Limb (tissue), 2 donors: Measurements from ENCODE around the gene FAM120AOS.
"Not testable (repeated sequence)": the region's sequence is repeated elsewhere in the genome, so short reads cannot be mapped to it uniquely, and the experiment has no call there.

ENCODE experiments used
- DNase-seq, 2 donors: peaks; one replicate each; pipeline ENCODE4 v3.0.0-alpha.2; 2016; ENCODE audit errors: extremely low spot score in 2 of 2

FAM120AOS gene

DNA sequence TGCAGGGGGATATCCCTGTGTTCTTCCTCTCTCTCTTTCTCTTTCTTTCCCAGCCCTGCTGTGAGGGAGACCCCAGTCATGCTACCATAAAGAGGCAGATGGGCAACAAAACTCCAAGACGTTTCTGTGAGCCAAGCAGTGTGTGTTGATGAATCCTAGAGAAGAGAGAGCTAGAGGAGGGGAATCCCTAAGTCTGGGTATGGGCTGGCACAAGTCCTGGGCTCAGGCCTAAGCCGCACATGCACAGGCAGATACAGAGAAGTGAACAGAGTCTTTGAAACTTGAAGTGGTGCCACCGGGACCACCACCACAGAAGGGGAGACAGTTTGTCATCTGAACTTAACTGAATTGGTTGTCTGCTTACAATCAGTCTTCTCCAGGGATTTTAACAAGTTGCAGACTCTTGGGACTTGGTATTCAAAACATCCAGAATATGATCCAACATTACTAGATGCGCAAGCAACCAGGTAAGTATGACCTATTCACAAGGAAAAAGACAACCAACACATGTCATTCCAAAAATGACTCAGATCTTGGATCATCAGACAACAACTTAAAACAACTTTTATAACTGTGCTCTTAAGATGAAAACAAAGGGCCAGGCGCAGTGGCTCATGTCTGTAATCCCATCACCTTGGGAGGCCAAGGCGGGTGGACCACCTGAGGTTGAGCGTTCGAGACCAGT is 12.3 kb downstream of the FAM120AOS start:
- no peak for DNase-seq

GRCh38 chr9:93439301-93439700 is 14.1 kb downstream of the FAM120AOS start:
- not testable (repeated sequence) for DNase-seq

DNA sequence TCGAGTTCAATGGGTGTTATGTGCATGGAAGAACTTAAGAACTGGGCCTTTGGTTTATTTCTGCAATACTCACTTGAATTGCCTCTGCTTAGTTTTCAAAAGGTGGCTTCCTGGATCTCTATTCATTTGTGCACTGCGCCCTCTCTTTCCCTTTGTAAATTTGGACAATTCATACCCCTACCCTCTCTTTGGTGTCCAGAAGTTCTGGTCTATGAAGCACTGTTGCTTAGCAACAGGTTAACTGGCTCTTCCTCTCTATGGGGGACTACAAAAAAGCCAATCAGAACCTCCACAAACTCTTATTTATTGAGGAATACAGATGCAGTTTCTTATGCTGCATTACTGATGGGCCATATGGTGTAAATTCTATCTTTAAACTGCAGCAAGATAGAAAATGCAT is 15.4 kb downstream of the FAM120AOS start:
- no peak for DNase-seq

- DNase-seq, result no peak
These were observed 16.6 kb downstream of the FAM120AOS start for GRCh38 chr9:93436655-93437407.

- DNase-seq, result no peak
These were observed 17.2 kb downstream of the FAM120AOS start for GRCh38 chr9:93436218-93436617.

DNA sequence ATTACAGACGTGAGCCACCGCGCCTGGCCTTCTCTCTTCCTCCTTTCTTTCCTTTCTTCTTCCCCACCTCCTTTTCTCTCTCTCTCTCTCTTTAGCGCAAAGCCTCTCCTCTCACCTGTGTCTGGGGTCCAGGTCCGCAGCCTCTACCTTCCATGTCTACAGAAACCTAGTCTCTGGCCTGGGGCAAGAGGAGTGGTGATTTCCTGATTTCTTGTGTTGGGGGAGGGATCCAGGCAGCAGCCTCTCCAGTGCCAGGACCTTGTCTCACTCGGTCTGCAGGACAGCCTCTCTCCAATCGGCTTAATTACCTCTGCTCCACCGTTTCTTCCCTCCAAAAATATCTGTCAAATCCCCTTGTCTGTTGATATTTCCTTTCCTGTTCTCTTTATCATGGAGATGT is 18.0 kb downstream of the FAM120AOS start:
- DNase-seq, result no peak

- DNase-seq, result no peak
These were observed 19.3 kb downstream of the FAM120AOS start for GRCh38 chr9:93434056-93434455.

GRCh38 chr9:93432964-93433363 is 20.4 kb downstream of the FAM120AOS start:
- no peak for DNase-seq

DNA sequence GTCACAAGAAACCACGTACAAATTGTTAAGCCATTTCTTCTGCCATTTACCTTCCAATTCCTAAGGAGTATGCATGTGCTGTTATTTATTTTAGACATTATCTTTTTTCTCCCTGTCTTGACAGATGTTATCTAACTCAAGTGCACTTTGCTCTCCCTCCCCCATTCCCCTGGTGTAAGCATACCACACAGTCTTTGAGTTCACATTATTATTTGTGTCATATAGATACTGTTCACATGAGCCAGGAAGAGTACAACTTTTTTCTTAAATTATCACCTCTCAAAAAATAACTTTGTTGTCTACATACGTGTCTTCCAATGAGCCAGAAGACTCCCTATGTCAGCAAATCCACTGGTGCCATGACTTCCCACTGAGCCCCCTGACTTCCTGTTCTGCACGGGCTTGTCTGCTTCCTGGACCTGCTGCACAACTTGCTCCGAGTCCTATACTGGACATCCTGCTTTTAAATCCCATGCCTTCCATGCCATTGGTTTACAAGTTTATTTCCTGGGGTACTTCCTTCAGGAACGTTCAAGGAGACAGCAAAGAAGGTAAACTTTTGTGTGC is 21.8 kb downstream of the FAM120AOS start:
- no peak for DNase-seq

DNA sequence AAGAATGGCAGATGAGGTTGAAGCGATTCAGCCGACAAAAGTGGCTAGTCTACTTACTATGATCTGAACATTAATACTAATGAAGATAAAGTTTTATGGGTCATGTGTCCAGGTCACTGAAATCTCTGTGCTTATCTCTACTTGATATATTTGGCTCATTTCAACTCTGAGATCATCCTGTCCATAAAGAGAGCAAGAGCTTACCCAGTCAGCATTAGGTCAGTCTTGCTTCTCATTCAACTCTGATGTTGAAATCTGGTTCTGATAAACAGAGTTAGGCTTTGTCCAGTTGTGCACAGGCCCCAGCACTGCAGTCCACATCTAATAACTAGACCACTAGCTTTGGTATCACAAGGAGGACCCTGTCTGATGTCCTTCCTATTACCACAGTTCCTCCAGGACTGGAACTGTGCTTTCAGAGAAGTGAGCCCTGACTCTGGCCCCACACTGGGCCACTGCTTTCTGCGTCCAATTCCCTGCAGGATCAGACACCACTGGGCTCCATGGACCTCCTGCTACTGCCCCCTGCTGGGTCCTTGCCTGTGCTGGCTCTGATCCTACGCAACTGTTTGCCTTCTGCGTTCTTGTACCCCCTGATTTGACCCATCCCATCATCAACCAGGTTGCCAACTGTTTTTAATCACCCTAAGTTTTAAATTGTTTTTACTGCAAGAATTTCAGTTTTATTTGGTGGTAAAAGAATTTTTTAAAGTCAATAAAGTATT is 25.6 kb downstream of the FAM120AOS start:
- DNase-seq, result no peak

DNA sequence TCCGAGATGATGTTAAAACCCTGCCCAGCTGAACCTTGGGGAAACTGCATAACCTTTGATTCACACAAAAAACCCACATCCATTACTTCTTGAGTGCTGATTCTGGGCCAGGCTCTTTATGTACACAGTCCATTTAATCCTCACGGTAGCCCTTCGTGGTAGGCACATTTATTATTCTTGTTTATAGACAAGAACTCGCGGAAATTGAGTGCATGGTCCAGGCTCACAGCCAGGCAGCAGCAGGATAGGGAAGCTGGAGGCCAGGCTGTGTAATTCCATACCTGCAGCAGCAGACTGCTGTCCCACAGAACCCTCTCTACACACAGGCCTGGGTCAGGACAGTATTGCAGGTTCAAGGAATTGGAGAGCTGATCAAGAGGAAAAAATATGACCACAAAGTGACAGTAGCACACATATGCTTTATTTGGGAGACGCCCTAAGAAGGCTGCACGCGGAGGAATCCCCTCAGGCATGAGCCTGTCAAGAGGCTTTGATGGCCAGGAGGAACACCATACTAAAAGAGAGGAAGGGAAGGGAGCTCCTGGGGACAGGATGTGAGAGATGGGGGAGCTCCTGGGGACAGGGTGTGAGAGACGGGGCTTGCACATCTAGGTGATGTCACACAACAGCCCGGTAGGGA is 30.3 kb downstream of the FAM120AOS start:
- no peak for DNase-seq

- DNase-seq, result no peak
These were observed 34.4 kb downstream of the FAM120AOS start for GRCh38 chr9:93419023-93419422.

DNA sequence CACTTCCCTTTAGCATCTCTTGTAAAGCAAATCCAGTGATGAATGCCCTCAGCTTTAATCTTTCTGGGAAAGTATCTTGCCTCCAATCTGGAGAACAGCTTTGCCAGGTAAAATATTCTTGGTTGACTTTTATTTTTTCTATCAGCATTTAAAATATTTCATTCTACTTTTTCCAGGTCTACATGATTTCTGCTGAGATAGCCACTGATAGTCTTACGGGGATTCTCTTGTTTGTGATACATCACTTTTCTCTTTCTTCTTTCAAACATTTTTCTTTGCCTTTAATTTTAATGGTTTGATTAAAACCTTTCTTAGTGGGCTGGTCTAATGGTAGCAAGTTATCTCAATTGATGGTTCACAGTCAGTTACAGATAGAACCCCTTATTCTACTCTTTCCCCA is 35.8 kb downstream of the FAM120AOS start:
- no peak for DNase-seq

DNA sequence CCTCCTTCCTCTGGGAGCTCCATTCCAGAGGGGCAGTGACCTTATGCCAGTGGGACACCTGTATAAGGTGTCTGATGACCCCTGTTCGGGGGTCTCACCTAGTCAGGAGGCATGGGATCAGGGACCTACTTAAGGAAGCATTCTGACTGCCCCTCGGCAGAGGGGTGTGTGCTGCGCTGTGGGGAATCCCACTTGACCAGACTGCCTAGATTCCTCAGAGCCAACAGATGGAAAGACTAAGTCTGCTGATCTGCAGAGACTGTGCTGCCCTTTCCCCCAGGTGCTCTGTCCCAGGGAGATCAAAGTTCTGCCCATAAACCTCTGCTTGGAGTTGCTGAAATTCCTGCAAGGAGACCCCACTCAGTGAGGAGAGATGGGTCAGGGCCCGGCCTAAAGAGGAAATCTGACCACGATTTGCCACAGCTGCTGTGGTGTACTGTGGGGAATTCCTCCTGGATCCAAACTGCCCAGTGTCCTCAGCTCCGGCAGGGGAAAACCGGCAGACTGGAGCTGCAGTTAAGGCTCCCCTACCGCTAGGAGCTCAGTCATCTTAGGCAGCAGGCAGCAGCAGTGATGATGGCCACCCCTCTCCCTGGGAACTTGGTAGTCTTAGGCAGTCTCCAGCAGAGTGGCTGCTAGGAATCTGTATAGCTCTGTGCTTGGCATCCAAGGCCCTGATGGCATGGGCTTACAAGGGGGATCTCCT is 36.7 kb downstream of the FAM120AOS start:
- DNase-seq, result no peak

DNA sequence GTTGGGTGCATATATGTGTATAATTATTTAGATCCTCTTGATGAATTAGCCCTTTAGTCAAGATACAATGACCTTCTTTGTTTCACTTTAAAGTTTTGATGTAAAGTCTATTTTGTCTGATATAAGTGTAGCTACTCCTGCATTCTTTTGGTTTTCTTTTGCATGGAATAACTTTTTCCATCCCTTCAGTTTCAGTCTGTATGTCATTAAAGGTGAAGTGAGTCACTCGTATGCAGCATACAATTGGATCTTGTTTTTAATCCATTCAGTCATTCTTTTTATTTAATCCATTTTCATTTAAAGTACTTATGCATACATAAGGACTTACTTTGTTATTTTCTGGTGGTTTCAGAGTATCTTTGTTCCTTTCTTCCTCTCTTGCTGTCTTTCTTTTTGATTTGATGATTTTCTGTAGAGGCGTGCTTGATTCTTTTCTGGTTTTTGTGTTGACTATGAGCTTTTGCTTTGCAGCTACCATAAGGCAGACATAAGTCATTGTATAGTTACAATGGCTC is 38.1 kb downstream of the FAM120AOS start:
- DNase-seq, result no peak

- DNase-seq, result no peak
These were observed 39.9 kb downstream of the FAM120AOS start for GRCh38 chr9:93413530-93413929.

- DNase-seq, result no peak
These were observed 47.0 kb downstream of the FAM120AOS start for GRCh38 chr9:93406371-93406770.

- DNase-seq, result no peak
These were observed 54.9 kb downstream of the FAM120AOS start for GRCh38 chr9:93398471-93398870.

GRCh38 chr9:93397661-93398373 is 55.6 kb downstream of the FAM120AOS start:
- DNase-seq, result no peak
